ENCODE data around the gene MEGF11. TPM values are rescaled to one million over a fixed set of nuclear protein-coding genes. Genes with fewer than 3 reads are reported as not detected.
A peak's percentile ranks its signal among the peaks of the same experiment; 100 is the strongest.

Gene MEGF11
- 1 to 10 TPM; 2.1 to 3.0 (median 3.0) TPM for polyA plus RNA-seq (ENCODE audit: insufficient read length in 4 of 4)

- no peak for DNase-seq (ENCODE audit: low read depth in 4 of 4, low spot score in 2 of 4)
These were observed at the start of gene MEGF11 for GRCh38 chr15:66253418-66254088. MEGF11 (minus strand) TSS chr15:66253750; CDS start chr15:66128403, 125,347 bp downstream.

GRCh38 chr15:66302489-66303278, 49.1 kb upstream of the MEGF11 start:
- DNase-seq (ENCODE audit: low read depth in 4 of 4, low spot score in 2 of 4), result no peak

GRCh38 chr15:66298803-66299251, 45.3 kb upstream of the MEGF11 start:
- DNase-seq (ENCODE audit: low read depth in 4 of 4, low spot score in 2 of 4), result no peak

GRCh38 chr15:66296186-66296585, 42.6 kb upstream of the MEGF11 start:
- DNase-seq (ENCODE audit: low read depth in 4 of 4, low spot score in 2 of 4), result no peak

GRCh38 chr15:66294932-66295235, 41.3 kb upstream of the MEGF11 start:
- no peak for DNase-seq (ENCODE audit: low read depth in 4 of 4, low spot score in 2 of 4)

- peak in 1 of 4 donors; percentile 50 for DNase-seq (ENCODE audit: low read depth in 4 of 4, low spot score in 2 of 4)
These were observed 40.8 kb upstream of the MEGF11 start for GRCh38 chr15:66294157-66294931.

- DNase-seq (ENCODE audit: low read depth in 4 of 4, low spot score in 2 of 4), result peak in 1 of 4 donors; percentile 37
These were observed 40.0 kb upstream of the MEGF11 start, which contains the start of gene DIS3L for GRCh38 chr15:66293419-66294156. DIS3L (plus strand) TSS chr15:66293568; CDS start chr15:66293597, 29 bp downstream.

GRCh38 chr15:66292571-66293418, 39.2 kb upstream of the MEGF11 start:
- DNase-seq (ENCODE audit: low read depth in 4 of 4, low spot score in 2 of 4), result no peak

GRCh38 chr15:66291816-66292570, 38.4 kb upstream of the MEGF11 start:
- DNase-seq (ENCODE audit: low read depth in 4 of 4, low spot score in 2 of 4), result no peak

- DNase-seq (ENCODE audit: low read depth in 4 of 4, low spot score in 2 of 4), result no peak
These were observed 37.0 kb upstream of the MEGF11 start for GRCh38 chr15:66290518-66290917.

- DNase-seq (ENCODE audit: low read depth in 4 of 4, low spot score in 2 of 4), result no peak
These were observed 36.5 kb upstream of the MEGF11 start for GRCh38 chr15:66290007-66290406.

GRCh38 chr15:66288551-66289185, 35.1 kb upstream of the MEGF11 start:
- DNase-seq (ENCODE audit: low read depth in 4 of 4, low spot score in 2 of 4), result no peak

- no peak for DNase-seq (ENCODE audit: low read depth in 4 of 4, low spot score in 2 of 4)
These were observed 34.5 kb upstream of the MEGF11 start for GRCh38 chr15:66288093-66288492.

- DNase-seq (ENCODE audit: low read depth in 4 of 4, low spot score in 2 of 4), result no peak
These were observed 34.0 kb upstream of the MEGF11 start for GRCh38 chr15:66287461-66288057.

GRCh38 chr15:66285533-66286280, 32.2 kb upstream of the MEGF11 start:
- no peak for DNase-seq (ENCODE audit: low read depth in 4 of 4, low spot score in 2 of 4)

GRCh38 chr15:66284271-66284670, 30.7 kb upstream of the MEGF11 start:
- no peak for DNase-seq (ENCODE audit: low read depth in 4 of 4, low spot score in 2 of 4)

- no peak for DNase-seq (ENCODE audit: low read depth in 4 of 4, low spot score in 2 of 4)
These were observed 25.1 kb upstream of the MEGF11 start for GRCh38 chr15:66278671-66279070.

Data from left renal cortex interstitium (tissue), 4 donors.